ENCODE measurements around the gene BLVRA.
A peak's percentile ranks its signal among the peaks of the same experiment; 100 is the strongest.

The BLVRA gene

GRCh38 chr7:43725251-43725650, 33.2 kb upstream of the BLVRA start:
- Histone ChIP-seq H3K9me3 (ENCODE audit: insufficient read depth, low read length) (no peaks in the 10 kb centered on the region), H3K27me3 (ENCODE audit: low read length) (no peaks in the 10 kb centered on the region), H3K4me2 (ENCODE audit: low read depth, low read length, poor library complexity, severe bottlenecking) (no peak overlapping the region), H3K79me2 (ENCODE audit: insufficient read depth, low read length) (peaks cover 91% of the 10 kb centered on the region), H4K20me1 (ENCODE audit: low read depth, low read length) (no peaks in the 10 kb centered on the region), H2AFZ (ENCODE audit: low read depth, low read length, severe bottlenecking) (no peak overlapping the region), H3K9me2 (replicated peaks; ENCODE audit: insufficient read depth, low read length) (no peaks in the 10 kb centered on the region), H3K4me3 (ENCODE audit: insufficient read depth, low read length, poor library complexity, severe bottlenecking) (no peak overlapping the region), H3K36me3 (ENCODE audit: low read length) (no peaks in the 10 kb centered on the region), H3K9ac (ENCODE audit: low read length) (no peak overlapping the region), H3K27ac (ENCODE audit: low read depth, low read length) (no peak overlapping the region), H3F3A (ENCODE audit: insufficient read depth) (peaks cover 7% of the 10 kb centered on the region; the same call in 1 of the 2 replicates)
- TF ChIP-seq CTCF (IDR thresholded peaks at IDR 0.05; ENCODE audit: insufficient read depth, low read length, poor library complexity, severe bottlenecking) (no peak), EZH2phosphoT487 (conservative IDR thresholded peaks at IDR 0.05; ENCODE audit: low read length) (no peak)

- no peak overlapping the region for H3K4me3 ChIP-seq (ENCODE audit: insufficient read depth, low read length, poor library complexity, severe bottlenecking)
- H4K20me1 ChIP-seq (ENCODE audit: low read depth, low read length): no peaks in the 10 kb centered on the region
- H3K79me2 ChIP-seq (ENCODE audit: insufficient read depth, low read length): peaks cover 79% of the 10 kb centered on the region
- peaks cover 6% of the 10 kb centered on the region; the same call in 1 of the 2 replicates for H3F3A ChIP-seq (ENCODE audit: insufficient read depth)
- H3K4me2 ChIP-seq (ENCODE audit: low read depth, low read length, poor library complexity, severe bottlenecking): peak overlapping the region; percentile 95
- H3K36me3 ChIP-seq (ENCODE audit: low read length): no peaks in the 10 kb centered on the region
- no peak overlapping the region for H3K9ac ChIP-seq (ENCODE audit: low read length)
- TF ChIP-seq CTCF (IDR thresholded peaks at IDR 0.05; ENCODE audit: insufficient read depth, low read length, poor library complexity, severe bottlenecking) (no peak), EZH2phosphoT487 (conservative IDR thresholded peaks at IDR 0.05; ENCODE audit: low read length) (no peak)
- H2AFZ ChIP-seq (ENCODE audit: low read depth, low read length, severe bottlenecking): no peak overlapping the region
- no peaks in the 10 kb centered on the region for H3K9me3 ChIP-seq (ENCODE audit: insufficient read depth, low read length)
- H3K27ac ChIP-seq (ENCODE audit: low read depth, low read length): no peak overlapping the region
- no peaks in the 10 kb centered on the region for H3K27me3 ChIP-seq (ENCODE audit: low read length)
- no peaks in the 10 kb centered on the region for H3K9me2 ChIP-seq (replicated peaks; ENCODE audit: insufficient read depth, low read length)
These were observed 32.0 kb upstream of the BLVRA start for GRCh38 chr7:43726466-43726865.

GRCh38 chr7:43727003-43727402, 31.5 kb upstream of the BLVRA start:
- no peaks in the 10 kb centered on the region for H4K20me1 ChIP-seq (ENCODE audit: low read depth, low read length)
- no peaks in the 10 kb centered on the region for H3K9me2 ChIP-seq (replicated peaks; ENCODE audit: insufficient read depth, low read length)
- no peak overlapping the region for H3K9ac ChIP-seq (ENCODE audit: low read length)
- TF ChIP-seq CTCF (IDR thresholded peaks at IDR 0.05; ENCODE audit: insufficient read depth, low read length, poor library complexity, severe bottlenecking) (no peak), EZH2phosphoT487 (conservative IDR thresholded peaks at IDR 0.05; ENCODE audit: low read length) (no peak)
- H3K4me2 ChIP-seq (ENCODE audit: low read depth, low read length, poor library complexity, severe bottlenecking): peak overlapping the region; percentile 95
- no peaks in the 10 kb centered on the region for H3K36me3 ChIP-seq (ENCODE audit: low read length)
- H3F3A ChIP-seq (ENCODE audit: insufficient read depth): peaks cover under 1% of the 10 kb centered on the region; the same call in 1 of the 2 replicates
- H3K27ac ChIP-seq (ENCODE audit: low read depth, low read length): no peak overlapping the region
- H3K27me3 ChIP-seq (ENCODE audit: low read length): no peaks in the 10 kb centered on the region
- peak overlapping the region; percentile 13 for H3K4me3 ChIP-seq (ENCODE audit: insufficient read depth, low read length, poor library complexity, severe bottlenecking)
- no peak overlapping the region for H2AFZ ChIP-seq (ENCODE audit: low read depth, low read length, severe bottlenecking)
- H3K9me3 ChIP-seq (ENCODE audit: insufficient read depth, low read length): no peaks in the 10 kb centered on the region
- peaks cover 73% of the 10 kb centered on the region for H3K79me2 ChIP-seq (ENCODE audit: insufficient read depth, low read length)

Data from SU-DHL-6 (cell line).